GM18519 (cell line): Measurements from ENCODE around the gene OTULINL.
"Not testable (repeated sequence)": the region's sequence is repeated elsewhere in the genome, so short reads cannot be mapped to it uniquely, and the experiment has no call there.

ENCODE experiments used
- ATAC-seq: cut with Tn5 transposase; IDR thresholded peaks from one replicate; pipeline ENCODE4 v1.9.1; 2021; ENCODE audit warnings: mild to moderate bottlenecking, moderate library complexity; ENCODE audit not compliant: unreplicated experiment, low FRiP score

The OTULINL gene

DNA sequence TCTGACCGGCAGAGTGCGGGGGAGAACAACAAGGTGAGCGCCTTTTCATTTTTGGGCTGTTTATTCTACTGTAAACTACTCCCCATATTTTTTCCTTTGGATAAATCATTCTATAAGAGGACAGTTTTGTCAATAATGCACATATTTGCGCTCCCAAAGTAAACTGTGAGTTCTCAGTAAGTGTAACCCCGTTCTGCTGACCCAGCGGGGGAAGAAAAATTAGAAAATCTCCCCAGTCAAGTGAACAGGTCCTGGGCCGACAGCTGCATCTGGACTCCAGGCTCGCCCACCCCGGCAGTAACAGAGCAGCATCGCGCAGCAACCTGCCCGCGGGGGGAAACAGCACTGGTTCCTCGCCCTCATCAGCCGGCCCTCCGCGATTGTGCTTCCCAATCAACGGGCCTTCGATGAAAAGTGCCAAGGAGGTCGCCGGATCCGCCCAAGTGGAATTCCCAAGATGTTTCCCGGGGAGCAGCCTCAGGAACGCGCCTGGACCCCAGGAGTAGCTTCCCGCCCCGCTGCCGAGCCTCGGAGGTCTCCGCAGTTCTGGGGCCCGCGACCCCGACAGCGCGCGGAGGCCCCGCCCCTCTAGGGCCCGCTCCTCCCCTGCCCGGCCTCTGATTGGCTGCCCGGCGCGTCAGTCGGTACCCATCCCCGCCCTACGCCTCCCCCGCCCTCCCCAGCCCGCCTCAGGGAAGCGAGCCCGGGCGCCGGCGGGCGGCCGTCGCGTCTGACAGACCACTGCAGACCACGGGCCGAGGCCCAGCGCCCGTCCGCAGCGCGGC lies at the start of gene OTULINL:
Gene OTULINL (plus strand): TSS at position 687 of the 785 bp plus-strand sequence. CDS start 103 bp downstream, outside the sequence.
- ATAC-seq = peak; percentile 92

DNA sequence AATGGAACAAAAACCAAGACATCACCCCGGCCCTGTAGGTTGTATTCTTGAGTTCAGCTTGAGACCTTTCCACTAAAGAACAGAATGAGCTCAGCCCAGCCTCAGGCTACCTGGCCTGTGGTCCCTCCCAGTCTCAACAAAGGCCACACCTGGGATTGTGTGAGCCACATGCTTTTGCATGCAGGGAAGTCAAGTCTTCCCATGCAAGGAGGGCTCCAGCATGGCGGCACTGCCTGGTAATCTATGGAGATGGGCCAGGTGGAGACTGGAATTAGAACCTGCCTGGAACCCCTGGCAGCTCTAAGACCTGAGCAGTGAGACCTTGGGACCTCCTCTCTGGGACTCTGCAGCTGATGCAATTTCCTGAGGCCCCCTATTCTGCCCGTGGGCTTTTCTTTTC lies 49.4 kb upstream of the OTULINL start:
- ATAC-seq = no peak

GRCh38 chr5:14534773-14535172 lies 46.8 kb upstream of the OTULINL start:
- no peak for ATAC-seq

- no peak for ATAC-seq
Measured at GRCh38 chr5:14545308-14545707, 36.3 kb upstream of the OTULINL start.

GRCh38 chr5:14545862-14546261 lies 35.7 kb upstream of the OTULINL start:
- ATAC-seq = no peak

DNA sequence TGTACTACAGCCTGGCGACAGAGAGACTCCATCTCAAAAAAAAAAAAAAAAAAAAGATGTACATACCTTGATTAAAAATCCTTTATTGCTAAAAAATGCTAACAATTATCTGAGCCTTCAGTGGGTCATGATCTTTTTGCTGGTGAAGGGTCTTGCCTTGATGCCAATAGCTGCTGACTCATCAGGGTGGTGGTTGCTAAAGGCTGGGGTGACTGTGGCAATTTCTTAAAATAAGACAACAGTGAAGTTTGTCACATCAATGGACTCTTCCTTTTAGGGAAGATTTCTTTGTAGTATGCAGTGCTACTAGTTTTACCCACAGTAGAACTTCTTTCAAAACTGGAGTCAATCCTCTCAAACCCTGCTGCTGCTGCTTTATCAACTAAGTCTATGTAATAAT lies 33.9 kb upstream of the OTULINL start:
- ATAC-seq = no peak

GRCh38 chr5:14551211-14551610 lies 30.4 kb upstream of the OTULINL start:
- ATAC-seq = no peak

- ATAC-seq = no peak
Measured at GRCh38 chr5:14552017-14552416, 29.6 kb upstream of the OTULINL start.

- not testable (repeated sequence) for ATAC-seq
Measured at GRCh38 chr5:14554288-14554687, 27.3 kb upstream of the OTULINL start.

GRCh38 chr5:14556015-14556414 lies 25.6 kb upstream of the OTULINL start:
- no peak for ATAC-seq

GRCh38 chr5:14557203-14557770 lies 24.3 kb upstream of the OTULINL start:
- ATAC-seq = no peak

DNA sequence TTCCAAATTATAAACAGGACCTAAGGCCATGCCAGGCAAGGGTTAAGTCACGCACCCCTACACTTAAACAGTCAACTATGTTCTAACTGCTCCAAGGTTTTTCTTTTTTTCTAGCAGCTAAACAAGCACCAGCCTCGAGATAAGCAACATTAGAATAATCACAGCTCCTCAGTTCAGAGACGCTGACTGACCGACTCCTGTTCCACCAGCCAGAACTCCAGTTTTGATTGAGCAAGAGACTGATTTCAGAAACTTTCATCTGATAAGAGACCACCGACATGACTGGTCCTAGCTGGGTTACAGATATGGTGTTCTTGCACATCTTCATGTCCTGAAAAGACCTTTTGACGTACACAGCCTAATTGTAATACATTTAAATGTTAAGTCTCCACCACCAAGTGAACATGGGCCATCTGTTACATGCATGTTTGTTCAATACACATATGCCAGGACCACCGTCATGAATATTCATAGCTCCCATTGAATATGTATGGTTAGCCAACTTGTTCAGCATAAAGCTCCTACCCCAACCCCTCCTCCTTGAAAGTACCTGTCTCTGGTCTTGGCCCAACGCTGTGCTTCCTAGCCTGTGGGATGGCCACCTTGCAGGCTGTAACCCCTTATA lies 23.7 kb upstream of the OTULINL start:
- no peak for ATAC-seq

DNA sequence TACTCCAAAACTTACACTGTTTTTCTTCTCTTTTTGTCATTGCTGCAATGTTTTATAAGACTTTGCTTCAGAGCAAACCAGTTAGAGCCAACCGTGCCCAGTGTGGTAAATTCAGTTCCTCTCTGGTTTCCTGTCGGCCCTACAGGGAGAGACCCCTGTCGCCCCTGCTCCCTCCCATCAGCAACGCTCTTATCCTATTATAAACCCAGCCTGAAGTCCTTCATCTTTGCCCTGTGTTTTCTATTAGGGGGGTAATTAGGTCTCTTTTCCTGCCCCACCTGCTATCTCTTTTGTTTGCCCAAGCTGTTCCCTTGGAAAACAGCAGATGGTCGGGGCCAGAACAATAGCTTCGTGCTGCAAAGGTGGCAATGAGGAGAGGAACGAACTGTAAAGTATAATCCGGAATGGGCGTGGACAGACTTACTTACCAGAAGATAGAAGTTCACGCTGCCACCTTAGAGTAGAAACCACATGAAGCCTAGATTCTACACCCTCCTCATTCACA lies 21.4 kb upstream of the OTULINL start:
- no peak for ATAC-seq

- ATAC-seq = no peak
Measured at GRCh38 chr5:14561741-14562140, 19.9 kb upstream of the OTULINL start.

DNA sequence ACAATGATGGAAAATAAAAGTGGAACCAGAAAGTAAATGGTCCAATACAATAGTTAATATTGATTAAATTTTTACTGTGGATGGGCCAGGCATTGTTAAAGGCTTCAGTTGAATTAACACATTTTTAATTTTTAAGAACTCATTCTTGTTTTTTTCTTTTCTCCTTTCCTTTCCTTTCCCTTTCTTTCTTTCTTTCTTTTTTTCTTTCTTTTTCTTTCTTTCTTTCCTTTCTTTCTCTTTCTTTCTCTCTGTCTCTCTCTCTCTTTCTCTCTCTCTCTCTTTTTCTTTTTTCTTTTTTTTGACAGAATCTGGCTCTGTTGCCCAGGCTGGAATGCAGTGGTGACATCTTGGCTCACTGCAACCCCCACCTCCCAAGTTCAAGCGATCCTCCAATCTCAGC lies 13.3 kb upstream of the OTULINL start:
- ATAC-seq = no peak

GRCh38 chr5:14569948-14570691 lies 11.5 kb upstream of the OTULINL start:
- ATAC-seq = no peak

DNA sequence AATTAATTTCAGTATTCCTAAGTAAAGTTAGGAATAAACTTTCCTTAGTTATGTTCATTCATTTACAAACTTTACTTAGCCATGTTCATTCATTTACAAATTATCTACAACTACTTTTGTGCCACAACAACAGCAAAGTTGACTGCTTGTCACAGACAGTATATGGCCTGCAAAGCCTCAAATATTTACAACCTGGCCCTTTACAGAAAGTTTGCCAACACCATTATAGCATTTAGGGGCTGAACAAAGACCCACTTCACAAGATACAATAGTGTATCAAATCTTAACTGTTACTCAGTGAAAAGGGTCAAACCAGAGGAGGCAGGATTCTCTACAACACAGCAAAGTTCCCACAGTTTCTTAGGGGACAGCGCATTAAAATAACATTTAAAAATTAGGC lies 9.7 kb upstream of the OTULINL start:
- ATAC-seq = no peak

DNA sequence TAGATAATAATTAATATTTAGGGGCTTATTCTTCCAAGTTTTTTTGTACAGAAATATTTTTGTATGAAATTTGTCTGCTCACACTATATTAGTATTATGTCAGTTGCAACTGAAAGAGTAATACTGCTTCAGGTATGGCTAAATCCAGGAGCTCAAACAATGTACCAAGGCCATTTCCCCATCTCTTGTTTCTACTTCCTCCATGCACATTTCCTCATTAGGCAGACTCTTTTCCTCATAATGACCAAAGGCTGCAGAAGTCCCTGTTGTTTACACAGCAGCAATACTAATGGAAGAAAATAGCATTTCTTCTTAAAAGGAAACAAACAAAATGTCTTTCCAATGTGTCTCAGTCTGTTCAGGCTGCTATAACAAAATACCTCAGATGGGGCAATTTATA lies 9.2 kb upstream of the OTULINL start:
- ATAC-seq = no peak

DNA sequence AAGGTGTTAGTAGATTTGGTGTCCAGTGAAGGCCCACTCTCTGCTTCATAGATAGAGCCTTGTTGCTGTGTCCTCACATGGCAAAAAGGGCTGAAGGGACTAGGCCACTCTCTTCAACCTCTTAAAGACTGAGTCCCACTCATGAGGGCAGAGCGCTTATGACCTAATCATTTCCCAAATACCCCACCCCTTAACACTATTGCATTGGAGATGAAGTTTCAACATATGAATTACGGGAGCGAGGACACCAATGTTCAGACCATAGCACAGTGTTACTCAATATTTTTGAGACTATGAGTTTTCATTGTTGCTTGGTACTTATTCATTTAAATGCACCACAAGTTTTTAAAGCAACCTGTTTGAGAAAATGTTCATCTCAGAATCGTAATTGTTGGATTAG lies 8.8 kb upstream of the OTULINL start:
- no peak for ATAC-seq

GRCh38 chr5:14574096-14574495 lies 7.5 kb upstream of the OTULINL start:
- no peak for ATAC-seq
